HG02571 (cell line): ENCODE results near the gene TGFB1.
A peak's percentile ranks its signal among the peaks of the same experiment; 100 is the strongest.
"Not testable (repeated sequence)": the region's sequence is repeated elsewhere in the genome, so short reads cannot be mapped to it uniquely, and the experiment has no call there.

ENCODE experiments used
- ATAC-seq: cut with Tn5 transposase; IDR thresholded peaks from one replicate; pipeline ENCODE4 v1.9.1; 2021; ENCODE audit warnings: mild to moderate bottlenecking, moderate library complexity; ENCODE audit not compliant: unreplicated experiment

Gene TGFB1

DNA sequence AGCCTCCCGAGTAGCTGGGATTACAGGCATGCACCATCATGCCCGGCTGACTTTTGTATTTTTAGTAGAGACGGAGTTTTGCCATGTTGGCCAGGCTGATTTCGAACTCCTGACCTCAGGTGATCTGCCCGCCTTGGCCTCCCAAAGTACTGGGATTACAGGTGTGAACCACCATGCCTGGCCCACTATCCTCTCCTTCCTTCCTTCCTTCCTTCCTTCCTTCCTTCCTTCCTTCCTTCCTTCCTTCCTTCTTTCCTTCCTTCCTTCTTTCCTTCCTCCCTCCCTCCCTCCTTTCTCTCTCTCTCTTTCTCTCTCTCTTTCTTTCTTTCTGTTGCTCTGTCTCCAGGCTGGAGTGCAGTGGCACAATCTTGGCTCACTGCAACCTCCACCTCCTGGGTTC is 17.4 kb upstream of the TGFB1 start:
- ATAC-seq, result not testable (repeated sequence)

DNA sequence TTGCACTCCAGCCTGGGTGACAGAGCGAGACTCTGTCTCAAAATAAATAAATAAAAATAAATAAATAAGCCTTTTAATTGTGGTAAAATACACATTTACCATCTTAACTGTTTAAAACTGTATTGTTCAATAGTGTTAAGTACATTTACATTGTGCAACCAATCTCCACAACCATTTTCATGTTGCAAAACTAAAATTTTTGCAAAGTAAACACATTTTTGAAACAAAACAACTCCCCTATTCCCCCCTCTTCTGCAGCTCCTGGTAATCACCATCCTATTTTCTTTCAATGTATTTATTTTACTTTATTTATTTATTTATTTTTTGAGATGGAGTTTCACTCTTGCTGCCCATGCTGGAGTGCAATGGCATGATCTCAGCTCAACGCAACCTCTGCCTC is 16.0 kb upstream of the TGFB1 start:
- ATAC-seq, result no peak

DNA sequence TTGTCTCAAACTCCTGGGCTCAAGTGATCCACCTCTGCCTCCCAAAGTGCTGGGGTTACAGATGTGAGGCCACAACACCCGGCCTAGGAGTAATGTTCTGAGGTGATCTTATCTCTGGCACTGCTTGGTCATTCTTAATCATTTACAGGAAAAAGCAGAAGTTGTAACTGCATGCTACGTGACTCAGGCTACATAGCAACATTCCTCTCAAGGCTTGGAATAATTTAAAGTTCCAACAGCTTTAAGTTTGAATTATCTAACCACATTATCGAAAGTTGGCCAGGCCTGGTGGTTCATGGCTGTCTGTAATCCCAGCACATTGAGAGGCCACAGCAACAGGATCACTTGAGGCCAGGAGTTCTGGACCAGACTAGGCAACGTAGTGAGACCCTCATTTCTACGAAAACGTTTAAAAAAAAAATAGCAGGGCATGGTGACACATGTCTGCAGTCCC is 14.2 kb upstream of the TGFB1 start:
- ATAC-seq, result no peak

DNA sequence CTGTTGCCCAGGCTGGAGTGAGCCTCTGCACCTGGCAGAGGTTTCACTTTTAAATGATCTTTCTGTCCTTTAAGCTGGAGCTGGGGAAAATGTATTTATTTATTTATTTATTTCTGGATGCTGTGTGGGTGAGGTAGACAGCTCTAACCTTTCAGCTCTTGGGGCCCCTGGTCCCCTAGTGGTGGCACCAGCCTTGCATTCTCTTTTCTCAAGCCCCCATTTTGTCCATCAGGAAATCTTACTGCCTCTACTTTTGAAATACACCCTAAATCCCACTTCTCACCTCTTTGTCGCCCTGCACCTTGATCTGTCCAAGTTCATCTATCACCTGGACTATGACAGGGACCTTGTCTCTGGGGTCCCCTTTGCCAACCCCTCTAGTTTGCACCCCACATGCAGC is 12.4 kb upstream of the TGFB1 start:
- ATAC-seq, result no peak

DNA sequence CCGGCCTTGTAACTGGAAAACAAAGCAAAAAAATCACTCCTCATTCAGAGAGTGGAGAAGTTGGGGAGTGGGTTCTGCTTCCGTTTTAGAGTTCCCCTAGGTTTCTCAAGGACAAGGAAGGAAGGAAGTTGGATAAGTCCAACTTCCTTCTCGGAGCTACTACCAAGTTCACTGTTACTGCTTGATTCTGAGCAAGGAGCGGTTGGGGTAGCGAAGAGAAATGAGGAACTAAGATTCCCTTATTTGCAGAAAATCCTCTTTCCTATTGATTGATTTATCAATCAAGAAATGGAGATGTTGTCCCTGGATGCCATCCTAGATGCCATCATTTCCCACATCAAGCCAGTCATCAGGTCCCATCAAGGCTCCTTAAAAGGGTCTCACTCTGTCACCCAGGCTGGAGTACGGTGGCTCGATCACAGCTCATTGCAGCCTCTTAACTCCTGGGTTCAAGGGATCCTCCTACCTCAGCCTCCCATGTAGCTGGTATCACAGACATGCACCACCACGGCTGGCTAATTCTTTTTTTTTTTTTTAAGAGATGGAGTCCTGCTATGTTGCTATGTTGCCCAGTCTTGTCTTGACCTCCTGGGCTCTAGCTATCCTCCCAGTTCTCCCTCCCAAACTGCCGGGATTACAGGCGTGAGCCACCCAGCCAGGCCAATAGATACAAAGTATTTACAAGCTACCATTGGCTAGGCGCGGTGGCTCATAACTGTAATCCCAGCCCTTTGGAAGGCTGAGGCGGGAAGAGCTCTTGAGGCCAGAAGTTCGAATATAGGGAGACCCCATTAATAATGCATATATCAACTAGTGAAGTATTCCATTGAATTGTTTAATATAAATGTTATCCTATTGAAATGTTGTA is 11.0 kb upstream of the TGFB1 start:
- ATAC-seq, result no peak

- ATAC-seq, result peak; percentile 83
Observed at GRCh38 chr19:41363753-41364523, 10.2 kb upstream of the TGFB1 start, which contains the start of gene B9D2. B9D2 (minus strand) TSS chr19:41364149; CDS start chr19:41363519, 630 bp downstream.

DNA sequence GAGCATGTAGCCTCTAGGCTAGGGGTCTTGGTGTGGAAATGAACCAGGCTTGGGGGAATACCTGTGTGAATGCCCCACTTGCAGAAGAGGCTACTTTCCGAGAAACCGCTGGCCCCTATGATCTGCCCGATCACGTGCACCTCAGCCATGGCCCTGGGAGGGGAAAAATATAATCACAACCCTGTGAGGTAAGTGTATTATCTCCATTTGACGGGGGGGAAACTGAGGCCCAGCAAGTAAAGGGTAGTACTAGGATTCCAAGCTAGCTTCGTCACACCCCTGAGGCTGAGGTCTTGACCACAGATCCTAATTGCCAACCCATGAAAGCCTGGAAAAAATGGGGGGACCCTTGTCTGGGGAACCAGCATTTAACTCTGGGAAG is 9.6 kb upstream of the TGFB1 start:
- ATAC-seq, result no peak

DNA sequence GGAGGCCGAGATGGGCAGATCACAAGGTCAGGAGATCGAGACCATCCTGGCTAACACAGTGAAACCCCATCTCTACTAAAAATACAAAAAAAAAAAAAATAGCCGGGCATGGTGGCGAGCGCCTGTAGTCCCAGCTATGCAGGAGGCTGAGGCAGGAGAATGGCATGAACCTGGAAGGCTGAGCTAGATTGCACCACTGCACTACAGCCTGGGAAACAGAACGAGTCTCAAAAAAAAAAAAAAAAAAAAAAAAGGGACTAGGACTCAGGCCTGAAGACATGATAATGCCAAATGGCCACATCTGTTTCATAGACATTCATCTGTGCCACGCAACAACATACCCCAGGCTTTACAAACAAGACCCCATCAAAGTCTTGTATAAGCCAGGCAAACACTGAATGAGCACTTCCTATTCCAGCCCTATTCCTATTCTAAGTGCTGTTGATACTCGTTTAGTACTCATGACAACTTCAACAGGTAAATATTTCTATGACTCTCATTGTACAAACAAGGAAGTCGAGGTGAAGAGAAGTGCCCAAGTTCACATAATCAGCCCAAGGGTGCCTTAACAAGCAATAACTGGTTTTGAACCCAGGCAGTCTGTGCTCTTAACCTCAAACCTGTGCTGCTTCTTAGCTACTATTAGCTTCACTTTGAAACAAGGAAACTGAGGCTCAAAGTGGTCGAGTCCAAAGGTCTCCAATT is 8.6 kb upstream of the TGFB1 start:
- no peak for ATAC-seq

DNA sequence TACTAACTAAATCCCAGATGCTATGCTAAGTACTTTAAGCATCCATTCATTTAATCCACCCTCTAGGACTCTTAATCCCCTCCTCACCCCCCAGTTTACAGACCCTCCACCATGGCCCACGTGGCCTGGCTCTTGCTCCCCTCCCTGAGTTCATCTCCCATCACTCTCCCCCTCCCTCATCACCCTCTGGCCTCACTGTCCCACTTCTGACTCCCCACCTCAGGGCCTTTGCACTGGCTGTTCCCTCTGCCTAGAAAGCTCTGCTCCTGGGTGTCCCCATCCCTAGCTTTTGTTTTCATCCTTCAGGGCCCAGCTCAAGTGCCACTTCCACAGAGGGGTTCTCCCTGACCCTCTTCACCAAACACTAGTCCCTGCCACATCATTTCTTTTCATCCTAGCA is 6.0 kb upstream of the TGFB1 start:
- no peak for ATAC-seq

DNA sequence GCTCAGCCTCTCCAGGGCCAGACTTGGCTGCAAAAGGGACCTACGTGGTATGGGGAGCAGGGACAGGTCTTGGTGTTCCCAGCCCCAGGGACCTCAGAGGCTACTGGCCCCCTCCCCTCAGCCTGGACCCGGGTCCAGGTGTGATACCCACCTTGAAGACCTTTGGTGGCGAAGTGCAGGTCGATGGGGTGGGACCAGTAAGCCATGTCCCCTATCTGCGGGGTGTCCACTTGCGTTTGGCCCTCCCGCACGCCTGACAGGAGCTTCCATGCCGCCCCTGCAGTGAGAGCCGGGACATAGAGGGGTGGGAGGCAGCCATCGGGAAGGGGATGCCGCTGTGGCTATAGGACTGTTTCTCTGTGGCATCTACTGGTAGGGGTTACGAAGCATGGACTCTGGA is 4.0 kb upstream of the TGFB1 start:
- no peak for ATAC-seq

- no peak for ATAC-seq
Observed at GRCh38 chr19:41356984-41357739, 3.4 kb upstream of the TGFB1 start.

GRCh38 chr19:41355802-41356201 is 2.1 kb upstream of the TGFB1 start:
- no peak for ATAC-seq

DNA sequence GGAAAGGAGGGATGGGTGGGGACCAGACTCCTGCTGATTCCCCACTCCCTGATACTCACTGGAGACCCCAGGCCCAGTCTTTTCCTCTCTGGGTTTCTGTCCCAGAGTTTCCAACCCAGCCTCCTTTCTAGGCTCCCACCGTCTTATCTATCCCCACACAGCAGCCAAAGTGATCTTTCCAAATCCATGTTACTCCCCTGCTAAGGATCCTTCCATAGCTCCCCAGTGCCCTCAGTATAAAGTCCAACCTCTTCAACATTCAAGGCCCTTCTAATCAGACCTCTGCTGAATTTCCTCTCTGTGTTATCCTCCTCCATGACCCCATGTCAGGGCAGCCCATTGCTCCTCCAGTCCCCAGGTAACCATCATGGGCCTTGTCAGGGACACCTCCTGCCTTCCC is 1.3 kb upstream of the TGFB1 start:
- no peak for ATAC-seq

DNA sequence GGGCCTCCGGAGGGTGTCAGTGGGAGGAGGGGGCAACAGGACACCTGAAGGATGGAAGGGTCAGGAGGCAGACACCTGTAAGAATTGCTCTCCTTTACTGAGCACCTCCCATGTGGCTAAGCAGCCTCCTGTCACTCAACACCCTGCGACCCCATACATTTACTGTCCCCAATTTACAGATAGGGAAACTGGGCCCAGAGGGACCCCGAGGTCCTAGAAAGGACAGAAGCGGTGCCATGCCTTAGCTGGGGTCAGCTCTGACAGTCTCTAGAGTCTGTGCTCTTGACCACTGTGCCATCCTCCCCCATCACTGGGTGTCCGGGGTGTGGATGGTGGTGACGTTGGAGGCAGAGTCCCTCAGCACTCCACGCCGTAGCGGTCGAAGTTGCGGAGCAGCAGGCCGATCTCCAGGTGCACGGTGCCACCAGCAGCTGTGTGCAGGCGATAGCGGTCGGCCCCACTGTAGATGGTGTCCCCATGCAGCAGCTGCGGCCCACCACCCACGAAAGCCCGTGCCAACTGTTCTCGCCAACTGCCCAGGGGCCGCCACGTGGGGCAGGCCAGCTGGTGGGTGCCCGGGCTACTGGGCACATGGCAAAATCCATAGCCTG is 726 bp upstream of the TGFB1 start:
- ATAC-seq, result no peak

DNA sequence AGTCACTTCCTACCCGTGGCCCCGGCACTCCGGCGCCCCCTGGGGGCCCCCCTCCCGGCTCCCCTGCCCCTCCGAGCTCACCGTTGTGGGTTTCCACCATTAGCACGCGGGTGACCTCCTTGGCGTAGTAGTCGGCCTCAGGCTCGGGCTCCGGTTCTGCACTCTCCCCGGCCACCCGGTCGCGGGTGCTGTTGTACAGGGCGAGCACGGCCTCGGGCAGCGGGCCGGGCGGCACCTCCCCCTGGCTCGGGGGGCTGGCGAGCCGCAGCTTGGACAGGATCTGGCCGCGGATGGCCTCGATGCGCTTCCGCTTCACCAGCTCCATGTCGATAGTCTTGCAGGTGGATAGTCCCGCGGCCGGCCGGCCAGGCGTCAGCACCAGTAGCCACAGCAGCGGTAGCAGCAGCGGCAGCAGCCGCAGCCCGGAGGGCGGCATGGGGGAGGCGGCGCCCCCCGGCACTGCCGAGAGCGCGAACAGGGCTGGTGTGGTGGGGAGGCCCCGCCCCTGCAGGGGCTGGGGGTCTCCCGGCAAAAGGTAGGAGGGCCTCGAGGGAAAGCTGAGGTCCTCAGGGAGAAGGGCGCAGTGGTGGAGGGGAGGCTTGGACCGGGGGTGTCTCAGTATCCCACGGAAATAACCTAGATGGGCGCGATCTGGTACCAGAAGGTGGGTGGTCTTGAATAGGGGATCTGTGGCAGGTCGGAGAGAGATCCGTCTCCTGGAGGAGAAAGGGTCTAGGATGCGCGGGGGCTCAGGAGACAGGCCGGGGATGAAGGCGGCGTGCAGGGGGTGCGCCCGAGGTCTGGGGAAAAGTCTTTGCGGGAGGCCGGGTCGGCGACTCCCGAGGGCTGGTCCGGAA is 885 bp downstream of the TGFB1 start:
- no peak for ATAC-seq

DNA sequence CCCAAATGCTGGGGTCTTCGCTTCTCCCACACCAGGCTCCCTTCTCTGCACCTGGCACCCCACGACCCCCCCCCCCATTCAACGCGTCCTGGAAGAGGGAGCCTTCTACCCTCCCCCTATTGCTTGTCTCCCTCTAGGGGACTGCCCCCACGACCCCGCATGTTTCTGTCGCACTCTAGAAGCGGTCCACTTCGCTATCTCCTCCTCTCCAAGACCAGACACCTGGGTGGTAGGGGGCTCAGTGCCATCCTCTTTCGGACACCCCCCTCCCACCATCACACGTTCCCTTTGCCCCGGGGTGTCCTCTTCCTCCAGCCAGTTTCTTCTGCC is 1.5 kb downstream of the TGFB1 start:
- no peak for ATAC-seq

DNA sequence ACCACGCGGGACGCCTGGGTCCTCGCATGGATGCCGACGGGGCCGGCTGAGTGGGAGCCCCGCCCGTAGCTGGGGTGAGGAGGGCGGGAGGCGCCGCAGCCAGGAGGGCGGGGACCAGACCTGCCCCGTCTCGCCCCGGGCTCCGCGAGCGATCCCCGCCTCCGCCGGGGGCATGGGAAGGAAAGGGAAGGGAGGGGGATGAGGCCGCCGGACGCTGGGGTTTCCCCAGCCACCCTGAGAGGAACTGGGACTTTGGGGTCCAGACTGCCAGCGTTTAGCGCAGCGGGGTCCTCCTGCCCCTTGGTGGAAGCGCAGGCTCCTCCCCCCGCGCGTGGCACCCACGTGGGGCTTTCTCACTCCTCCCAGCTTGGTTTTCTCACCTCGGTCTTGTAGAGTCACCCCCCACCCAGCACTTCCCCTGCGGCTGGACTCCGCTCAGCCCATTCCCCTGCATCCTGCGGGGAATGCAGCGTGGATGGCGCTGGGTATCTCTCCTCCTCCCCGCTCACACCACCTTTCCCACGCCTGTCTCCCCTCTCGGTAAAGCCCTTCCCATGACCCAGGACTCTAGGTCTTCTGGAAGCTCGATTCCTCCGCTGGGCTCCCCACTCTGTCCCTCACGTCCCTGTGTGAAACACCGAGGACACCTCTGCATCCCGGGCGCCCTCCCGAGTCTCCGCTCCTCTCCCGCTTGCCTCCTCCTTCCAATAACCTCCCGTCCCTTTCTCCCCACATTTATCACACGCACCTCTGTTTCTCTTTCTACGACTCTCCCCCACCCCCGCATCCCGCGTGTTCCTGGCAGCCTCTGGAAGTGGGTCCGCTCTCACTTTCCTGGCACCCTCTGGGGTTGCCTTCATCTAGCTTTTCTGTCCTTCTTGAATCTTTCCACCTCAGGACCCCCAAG is 2.1 kb downstream of the TGFB1 start:
- peak; percentile 43 for ATAC-seq

GRCh38 chr19:41350735-41351338 is 2.9 kb downstream of the TGFB1 start:
- ATAC-seq, result no peak
